Endothelial cell of umbilical vein (primary cell): Measurements from ENCODE around the gene GET4. TPM values are rescaled to one million over a fixed set of nuclear protein-coding genes. Genes with fewer than 3 reads are reported as not detected.

Experiments used
- BruUV-seq: library from RNA; stranded (reverse); fragments of 400-500 nt; replicated peaks from 2 replicates; lab custom pipeline; 2021; lab: Mats Ljungman, UMichigan
- CTCF ChIA-PET: fragments of 300-600, 350-600 bp; sonication (Branson Sonifier 250); formaldehyde crosslinking; loops from one replicate; lab custom pipeline; 2021; ENCODE audit warnings: antibody characterized with exemption, inconsistent platforms; lab: Charles Lee
- POLR2A ChIA-PET: fragments of 300-600, 350-600 bp; sonication (Branson Sonifier 250); formaldehyde crosslinking; loops from one replicate; lab custom pipeline; 2021; ENCODE audit warnings: antibody characterized with exemption, inconsistent platforms; lab: Charles Lee
- DNase-seq: peaks from one replicate; pipeline ENCODE4 v3.0.0-alpha.2; 2011; ENCODE audit warnings: low read depth, low spot score
- FAIRE-seq: peaks from 2 replicates; lab custom pipeline; 2011; peaks lifted over from hg19 to GRCh38; lab: Jason Lieb, UNC
- H2AFZ ChIP-seq: 2 replicates; pipeline ENCODE4 v1.6.0; 2012; ENCODE audit warnings: low read depth, low read length, control low read depth, inconsistent platforms
- H3K27ac ChIP-seq: 2 replicates; pipeline ENCODE4 v1.5.1; 2011; ENCODE audit warnings: low read depth, mild to moderate bottlenecking, control low read depth, low read length, moderate library complexity; ENCODE audit not compliant: insufficient read depth
- H3K27me3 ChIP-seq, 2 experiments: 2 replicates each; pipeline versions ENCODE4 v1.6.0 to v1.6.1; 2011; ENCODE audit warnings: low read length in 2 of 2, mixed read lengths in 1 of 2; ENCODE audit not compliant: control insufficient read depth in 2 of 2, insufficient read depth in 2 of 2
- H3K36me3 ChIP-seq, 2 experiments: 2 replicates in 1 of 2; 3 replicates in 1 of 2; pipeline ENCODE4 v1.5.1; 2011; ENCODE audit warnings: low read length in 2 of 2, mild to moderate bottlenecking in 1 of 2, moderate library complexity in 1 of 2; ENCODE audit not compliant: control insufficient read depth in 2 of 2, insufficient read depth in 2 of 2; ENCODE audit errors: extremely low read depth in 1 of 2
- H3K4me1 ChIP-seq: 3 replicates; pipeline ENCODE4 v1.5.1; 2011; ENCODE audit warnings: mild to moderate bottlenecking, low read length; ENCODE audit not compliant: control insufficient read depth, insufficient read depth; ENCODE audit errors: extremely low read depth
- H3K4me2 ChIP-seq: 2 replicates; pipeline ENCODE4 v1.6.1; 2011; ENCODE audit warnings: low read length, control low read depth, mixed read lengths; ENCODE audit not compliant: insufficient read depth
- H3K4me3 ChIP-seq, 3 experiments: fragments of 200-600 bp in 1 of 3; sonication (generic), shearing (Covaris generic) in 1 of 3; replicated peaks in 1 of 3; 2 replicates each; pipeline ENCODE4 v1.5.1; 2011 to 2016; ENCODE audit warnings: control low read depth in 3 of 3, low read length in 3 of 3, mild to moderate bottlenecking in 2 of 3, inconsistent platforms in 1 of 3, low read depth in 1 of 3, moderate library complexity in 1 of 3; ENCODE audit not compliant: insufficient read depth in 1 of 3
- H3K79me2 ChIP-seq: 2 replicates; pipeline ENCODE4 v1.6.0; 2012; ENCODE audit warnings: low read length, inconsistent platforms; ENCODE audit not compliant: control insufficient read depth, insufficient read depth
- H3K9ac ChIP-seq: replicated peaks from 2 replicates; pipeline ENCODE3; 2011; ENCODE audit warnings: low read length, control low read depth; ENCODE audit not compliant: insufficient read depth; ENCODE audit errors: extremely low read depth
- H3K9me1 ChIP-seq: replicated peaks from 3 replicates; pipeline ENCODE4 v1.6.0; 2011; ENCODE audit warnings: mild to moderate bottlenecking, low read length; ENCODE audit not compliant: control insufficient read depth, insufficient read depth; ENCODE audit errors: extremely low read depth
- H3K9me3 ChIP-seq: replicated peaks from 2 replicates; pipeline ENCODE4 v1.5.1; 2012; ENCODE audit warnings: low read length, inconsistent platforms; ENCODE audit not compliant: control insufficient read depth, insufficient read depth
- H4K20me1 ChIP-seq: replicated peaks from 2 replicates; pipeline ENCODE3; 2011; ENCODE audit warnings: mild to moderate bottlenecking, low read length; ENCODE audit not compliant: control insufficient read depth, insufficient read depth; ENCODE audit errors: extremely low read depth
- EZH2 ChIP-seq: IDR thresholded peaks from 2 replicates; pipeline ENCODE4 v1.6.1; 2012; ENCODE audit warnings: borderline replicate concordance, low read depth, mild to moderate bottlenecking, moderate library complexity, low read length, inconsistent platforms; ENCODE audit not compliant: severe bottlenecking
- FOS ChIP-seq: IDR thresholded peaks from 2 replicates; pipeline ENCODE4 v1.6.1; 2011; ENCODE audit warnings: mild to moderate bottlenecking, low read length, moderate library complexity, borderline replicate concordance; ENCODE audit not compliant: insufficient read depth
- GATA2 ChIP-seq: IDR thresholded peaks from 2 replicates; pipeline ENCODE4 v1.7.0; 2011; ENCODE audit warnings: low read depth, mild to moderate bottlenecking, moderate library complexity, mixed read lengths, low read length; ENCODE audit not compliant: insufficient read length, insufficient read depth
- JUN ChIP-seq: IDR thresholded peaks from 2 replicates; pipeline ENCODE4 v1.6.1; 2011; ENCODE audit warnings: borderline replicate concordance, low read depth; ENCODE audit not compliant: insufficient read length, insufficient read depth
- MAX ChIP-seq: IDR thresholded peaks from 2 replicates; pipeline ENCODE4 v1.6.1; 2011; ENCODE audit not compliant: insufficient read depth, insufficient read length
- MYC ChIP-seq: IDR thresholded peaks from one replicate; pipeline ENCODE4 v1.6.1; 2011; ENCODE audit warnings: mild to moderate bottlenecking, low read depth, low read length
- POLR2A ChIP-seq: IDR thresholded peaks from 2 replicates; pipeline ENCODE4 v1.6.1; 2012; ENCODE audit warnings: low read depth, mild to moderate bottlenecking, control low read depth, low read length
- POLR2AphosphoS5 ChIP-seq: IDR thresholded peaks from 2 replicates; pipeline ENCODE4 v1.6.1; 2012; ENCODE audit warnings: low read depth, mild to moderate bottlenecking, control low read depth, low read length, moderate library complexity; ENCODE audit not compliant: insufficient read depth
- dilution Hi-C: fragments of 300-500 bp; cut with MboI; formaldehyde crosslinking; loops from one replicate; pipeline ENCODE4 v1.15.0; 2019; ENCODE audit warnings: low sequenced_read_pairs; ENCODE audit not compliant: extremely low pct_ligation_motif_present
- intact Hi-C: fragments of 100-400 bp; cut with micrococcal nuclease; formaldehyde crosslinking; loops from one replicate; pipeline ENCODE4 v1.10.0; 2022
- polyA plus RNA-seq, 4 experiments: library from polyadenylated mRNA; depleted of rRNA in 3 of 4; stranded (reverse) in 3 of 4; unstranded in 1 of 4; fragments of >200 nt; gene quantifications; 2 replicates each; pipeline versions ENCODE4 v1.2.1 to v1.2.3, GENCODE V29; 2011 to 2012; ENCODE audit warnings: missing spikeins in 1 of 4
- total RNA-seq: library from RNA; stranded (reverse); gene quantifications from 2 replicates; pipeline ENCODE4 v1.2.3, GENCODE V29; 2021
- TF ChIP-seq, protein P1 (sequence below), 2 donors: IDR thresholded peaks; 1 replicate in 1 of 2; 2 replicates in 1 of 2; pipeline ENCODE4 v1.5.1; 2011; ENCODE audit warnings: low read length in 2 of 2, mild to moderate bottlenecking in 2 of 2, moderate library complexity in 2 of 2, control low read depth in 1 of 2, inconsistent platforms in 1 of 2, low read depth in 1 of 2; ENCODE audit not compliant: insufficient read depth in 1 of 2; ENCODE audit errors: extremely low read depth in 1 of 2

Gene GET4
- total and polyA plus RNA-seq, 2 donors (not counting 3 experiments of a cell fraction or from before 2014, with no cell fraction given): 48.4 to 58.1 TPM

DNA sequence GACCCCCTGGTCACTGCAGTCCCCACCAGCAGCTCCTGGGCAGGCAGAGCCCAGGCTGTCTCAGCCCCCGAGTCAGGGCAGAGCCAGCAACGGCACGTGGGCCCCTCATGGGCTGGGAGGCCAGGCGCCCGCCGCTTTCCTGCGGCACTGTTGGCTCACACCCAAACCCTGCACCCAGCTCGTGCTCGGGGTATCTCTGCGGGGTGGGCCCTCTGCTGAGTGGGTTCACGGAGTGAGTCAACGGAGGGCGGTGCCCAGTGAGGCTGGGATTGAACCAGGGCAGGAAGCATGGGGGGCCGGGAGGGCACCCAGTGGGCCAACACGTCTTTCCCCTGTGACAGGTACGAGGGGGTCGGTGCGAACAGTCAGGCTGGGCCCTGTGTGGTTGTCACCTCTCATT, 49.2 kb downstream of the GET4 start:
- DNase-seq (no peak), FAIRE-seq (no peak)
- Histone ChIP-seq H3K36me3 (no peaks in the 10 kb centered on the region), H3K9ac (no peak overlapping the region), H3K27ac (no peak overlapping the region), H4K20me1 (no peaks in the 10 kb centered on the region), H3K4me1 (peaks cover 11% of the 10 kb centered on the region), H3K79me2 (no peaks in the 10 kb centered on the region), H3K9me3 (no peaks in the 10 kb centered on the region), H3K27me3 (no peaks in the 10 kb centered on the region), H3K4me2 (no peak overlapping the region), H3K4me3 (no peak overlapping the region), H2AFZ (no peak overlapping the region), H3K9me1 (no peaks in the 10 kb centered on the region)
- ChIA-PET POLR2A (no interaction called here), CTCF (no interaction called here)
- dilution Hi-C loops: no loop called here
- BruUV-seq: no TSS peak
- intact Hi-C loops: no loop called here
- TF ChIP-seq, protein P1, sequence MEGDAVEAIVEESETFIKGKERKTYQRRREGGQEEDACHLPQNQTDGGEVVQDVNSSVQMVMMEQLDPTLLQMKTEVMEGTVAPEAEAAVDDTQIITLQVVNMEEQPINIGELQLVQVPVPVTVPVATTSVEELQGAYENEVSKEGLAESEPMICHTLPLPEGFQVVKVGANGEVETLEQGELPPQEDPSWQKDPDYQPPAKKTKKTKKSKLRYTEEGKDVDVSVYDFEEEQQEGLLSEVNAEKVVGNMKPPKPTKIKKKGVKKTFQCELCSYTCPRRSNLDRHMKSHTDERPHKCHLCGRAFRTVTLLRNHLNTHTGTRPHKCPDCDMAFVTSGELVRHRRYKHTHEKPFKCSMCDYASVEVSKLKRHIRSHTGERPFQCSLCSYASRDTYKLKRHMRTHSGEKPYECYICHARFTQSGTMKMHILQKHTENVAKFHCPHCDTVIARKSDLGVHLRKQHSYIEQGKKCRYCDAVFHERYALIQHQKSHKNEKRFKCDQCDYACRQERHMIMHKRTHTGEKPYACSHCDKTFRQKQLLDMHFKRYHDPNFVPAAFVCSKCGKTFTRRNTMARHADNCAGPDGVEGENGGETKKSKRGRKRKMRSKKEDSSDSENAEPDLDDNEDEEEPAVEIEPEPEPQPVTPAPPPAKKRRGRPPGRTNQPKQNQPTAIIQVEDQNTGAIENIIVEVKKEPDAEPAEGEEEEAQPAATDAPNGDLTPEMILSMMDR (IDR thresholded peaks at IDR 0.05; ENCODE audit: extremely low read depth in 1 of 2, insufficient read depth in 1 of 2, low read depth in 1 of 2, low read length in 2 of 2): no peak
- no peak for TF ChIP-seq EZH2
- TF ChIP-seq POLR2AphosphoS5: no peak
- TF ChIP-seq POLR2A: no peak
- no peak for TF ChIP-seq MAX
- no peak for TF ChIP-seq JUN
- TF ChIP-seq FOS: no peak
- TF ChIP-seq GATA2: no peak
- no peak for TF ChIP-seq MYC
